ENCODE results near the gene DPF1. TPM values are rescaled to one million over a fixed set of nuclear protein-coding genes. Genes with fewer than 3 reads are reported as not detected.
A peak's percentile ranks its signal among the peaks of the same experiment; 100 is the strongest.
"Not testable (repeated sequence)": the region's sequence is repeated elsewhere in the genome, so short reads cannot be mapped to it uniquely, and the experiment has no call there.

Gene DPF1
- total RNA-seq: not detected

DNA sequence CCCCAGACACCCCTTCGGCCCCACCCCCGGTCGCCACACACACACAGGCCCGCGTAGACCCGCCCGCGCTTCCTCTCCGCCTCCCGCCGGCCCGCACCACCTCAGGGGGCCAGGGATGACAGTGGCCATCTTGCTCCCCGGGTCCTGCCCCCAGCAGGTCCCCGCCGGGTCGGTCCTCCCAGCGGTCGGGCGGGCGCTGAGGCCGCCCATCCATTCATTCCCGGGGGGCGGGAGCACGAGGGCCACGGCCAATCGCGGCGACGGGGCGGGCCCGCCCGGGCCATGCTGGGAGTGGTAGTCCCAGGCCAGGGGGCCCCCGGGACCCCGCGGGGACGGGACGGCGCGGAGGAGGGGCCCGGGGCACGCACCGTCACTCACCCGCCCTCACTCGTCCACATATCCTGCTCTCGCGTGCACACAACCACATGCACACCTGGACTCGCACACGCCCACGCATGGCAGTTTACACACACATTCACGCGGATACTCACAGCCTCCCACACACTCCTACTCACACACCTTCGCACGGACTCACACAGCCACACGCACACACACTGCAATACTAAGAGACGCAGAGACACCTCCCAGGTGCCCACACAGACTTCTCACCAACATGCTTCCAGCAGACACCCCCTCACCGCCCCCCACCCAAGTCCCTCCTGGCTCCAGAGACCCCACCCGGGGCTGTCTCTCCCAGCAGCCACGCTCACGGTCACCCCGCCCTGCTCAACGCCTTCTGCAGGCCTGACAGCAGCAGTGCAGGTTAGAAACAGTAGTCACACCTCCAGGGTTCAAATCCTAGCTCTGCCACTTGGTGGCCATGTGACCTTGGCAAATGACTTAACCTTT, at the start of gene DPF1:
TSS of gene DPF1 (minus strand) at position 209 of the 849 bp plus-strand sequence. CDS start at position 129, 80 bp downstream.
- peak; percentile 44 for ATAC-seq

DNA sequence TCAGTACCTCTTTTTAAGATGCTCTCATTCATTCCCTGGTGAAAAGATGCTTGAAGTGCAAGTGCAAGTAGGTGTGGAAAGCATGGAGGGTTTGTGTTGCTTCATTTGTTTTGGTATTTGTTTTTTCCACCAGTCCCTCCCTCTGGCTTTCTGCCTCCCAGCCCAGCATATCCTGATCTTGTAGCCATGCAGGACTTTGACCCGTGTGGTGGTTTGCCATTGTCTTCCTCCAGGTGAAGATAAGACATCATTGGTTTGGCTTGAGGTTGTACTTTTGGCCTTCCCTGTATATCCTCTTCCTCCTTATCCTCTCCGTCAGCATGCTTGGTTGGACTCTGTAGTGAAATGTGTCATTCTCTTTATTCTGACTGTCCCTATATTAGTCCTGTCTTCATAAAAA, 49.5 kb upstream of the DPF1 start:
- DNase-seq (ENCODE audit: low spot score): no peak
- ATAC-seq: peak; percentile 43

More for the DNA sequence above, at the start of gene DPF1:
- DNase-seq (ENCODE audit: low spot score): no peak

DNA sequence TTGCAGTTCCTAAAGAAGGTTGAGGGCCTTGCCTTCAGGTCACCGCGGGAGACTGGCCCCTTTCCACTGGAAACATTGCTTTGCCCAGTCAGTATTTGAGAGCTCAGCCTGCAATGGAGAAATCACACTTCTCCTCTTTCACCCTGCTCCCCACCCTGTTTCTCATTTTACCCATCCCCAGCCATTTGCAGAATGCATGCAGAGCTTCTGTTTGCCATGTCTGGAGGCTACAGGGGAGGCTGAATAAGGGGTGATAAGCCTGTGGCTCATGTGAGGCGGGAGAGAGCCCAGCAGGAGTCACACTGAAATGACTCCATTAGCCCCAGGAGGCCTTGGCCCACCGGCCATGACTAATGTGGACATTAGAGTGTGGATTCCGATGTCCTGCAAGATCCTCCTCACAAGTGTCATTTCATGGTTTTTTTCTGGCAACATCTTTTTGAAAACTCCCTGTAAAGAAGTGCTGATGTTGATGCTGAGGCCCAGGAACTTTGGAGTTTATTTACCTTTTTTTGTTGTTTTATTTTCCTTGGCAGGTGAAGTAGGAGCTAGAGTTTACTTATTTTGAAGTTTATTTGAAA, 46.7 kb upstream of the DPF1 start:
- DNase-seq (ENCODE audit: low spot score): no peak
- no peak for ATAC-seq

DNA sequence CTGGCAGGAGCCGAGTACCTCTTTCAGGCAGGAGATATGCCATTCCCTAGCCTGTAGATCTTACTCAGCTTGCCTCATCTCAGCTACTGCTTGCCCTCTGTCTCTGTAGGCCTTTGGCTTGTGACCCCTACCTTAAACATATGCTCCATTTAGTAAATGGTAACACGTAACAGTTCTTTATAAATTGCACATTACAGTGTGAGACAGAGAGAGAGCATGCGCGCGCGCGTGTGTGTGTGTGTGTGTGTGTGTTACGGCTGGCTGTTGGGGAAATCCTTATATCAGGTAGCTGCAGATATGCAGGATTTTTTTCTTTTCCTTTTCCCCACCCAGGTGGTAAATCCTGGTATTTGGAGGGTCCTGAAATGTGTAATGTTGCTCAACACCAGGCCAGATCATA, 44.5 kb upstream of the DPF1 start:
- ATAC-seq (no peak), DNase-seq (ENCODE audit: low spot score) (no peak)

DNA sequence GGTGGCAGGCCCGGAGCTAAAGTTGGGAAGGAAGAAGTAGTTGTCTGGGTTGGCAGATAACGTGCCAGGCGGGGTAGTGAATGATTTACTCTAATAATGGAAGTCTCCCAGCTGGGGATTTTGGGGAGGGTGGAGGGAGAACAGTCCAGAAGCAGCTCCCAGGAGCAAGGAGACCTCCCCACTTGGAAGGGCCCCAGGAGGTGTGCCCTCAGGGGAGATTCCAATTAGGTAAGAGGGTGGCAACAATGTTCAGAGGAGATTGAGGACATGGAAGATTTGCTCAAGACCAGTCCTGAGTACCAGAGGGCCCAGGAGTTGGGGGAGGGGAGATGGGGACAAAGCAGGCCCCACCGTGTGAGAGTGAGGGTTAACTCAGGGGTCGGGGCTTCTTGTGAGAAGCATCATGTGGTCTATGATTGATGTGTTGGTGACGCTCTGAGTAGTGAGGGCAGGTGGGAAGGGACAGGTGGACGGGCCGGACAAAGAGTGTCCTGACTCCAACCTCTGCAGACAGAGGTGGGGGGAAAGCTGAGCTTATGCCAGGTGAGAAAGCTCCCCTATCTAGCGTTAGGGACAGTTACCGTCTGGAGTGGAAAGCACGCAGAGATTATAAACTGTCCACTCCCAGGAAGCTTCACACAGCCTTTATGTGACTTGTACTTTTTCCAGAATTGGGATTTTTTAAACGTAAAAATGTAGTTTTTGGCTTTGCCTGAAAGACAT, 43.9 kb upstream of the DPF1 start:
- DNase-seq (ENCODE audit: low spot score): no peak
- ATAC-seq: peak; percentile 13

DNA sequence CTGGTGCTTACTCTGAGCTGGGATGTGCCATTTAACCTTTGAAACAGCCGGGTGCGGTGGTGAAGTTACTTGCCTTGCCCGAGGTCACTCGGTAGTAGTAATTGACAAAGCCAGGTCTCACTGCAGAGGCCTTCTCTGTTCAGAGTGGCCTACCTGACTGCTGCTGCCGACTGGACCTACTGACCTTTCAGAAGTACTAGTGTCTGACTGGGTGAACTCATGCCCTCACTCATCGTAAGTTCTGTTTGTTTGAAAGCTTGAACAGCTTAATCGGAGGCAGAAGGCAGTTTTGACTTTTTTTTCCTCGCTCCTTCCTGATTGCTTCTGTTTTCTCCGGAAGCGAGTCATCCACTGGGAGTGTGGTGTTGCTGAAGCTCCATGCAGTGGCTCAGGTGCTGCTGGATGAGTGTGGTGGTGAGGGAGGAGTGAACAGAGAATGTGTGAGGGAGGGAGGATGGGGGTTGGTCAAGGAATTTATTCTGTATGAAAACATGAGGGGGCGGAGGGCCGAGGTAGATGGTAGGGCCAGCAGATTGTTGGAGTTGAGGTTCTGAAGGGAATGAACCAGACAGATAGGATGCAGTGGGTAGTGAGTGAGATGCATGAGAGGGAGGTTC, 43.1 kb upstream of the DPF1 start:
- DNase-seq (ENCODE audit: low spot score) (no peak), ATAC-seq (peak; percentile 21)

DNA sequence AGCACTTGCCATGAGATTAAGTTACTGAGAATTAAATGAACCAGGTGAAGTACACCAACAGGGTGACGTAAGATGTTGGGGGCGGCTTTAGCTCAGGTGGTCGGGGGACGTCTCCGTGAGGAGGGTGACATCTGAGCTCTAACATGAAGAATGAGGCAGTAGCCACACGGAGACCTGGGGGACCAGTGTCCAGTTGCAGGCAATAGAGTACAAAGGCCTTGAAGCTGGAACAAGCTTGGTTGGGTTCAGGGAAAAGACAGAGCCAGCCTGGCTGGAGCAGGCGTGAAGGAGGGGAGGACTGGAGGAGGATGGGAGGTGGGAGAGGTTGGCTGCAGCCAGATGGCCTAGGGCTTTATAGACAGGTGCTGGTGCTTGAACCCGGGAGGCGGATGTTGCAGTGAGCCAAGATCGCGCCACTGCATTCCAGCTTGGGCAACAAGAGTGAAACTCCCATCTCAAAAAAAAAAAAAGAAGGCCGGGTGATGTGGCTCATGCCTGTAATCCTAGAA, 42.0 kb upstream of the DPF1 start:
- ATAC-seq (no peak), DNase-seq (ENCODE audit: low spot score) (no peak)

DNA sequence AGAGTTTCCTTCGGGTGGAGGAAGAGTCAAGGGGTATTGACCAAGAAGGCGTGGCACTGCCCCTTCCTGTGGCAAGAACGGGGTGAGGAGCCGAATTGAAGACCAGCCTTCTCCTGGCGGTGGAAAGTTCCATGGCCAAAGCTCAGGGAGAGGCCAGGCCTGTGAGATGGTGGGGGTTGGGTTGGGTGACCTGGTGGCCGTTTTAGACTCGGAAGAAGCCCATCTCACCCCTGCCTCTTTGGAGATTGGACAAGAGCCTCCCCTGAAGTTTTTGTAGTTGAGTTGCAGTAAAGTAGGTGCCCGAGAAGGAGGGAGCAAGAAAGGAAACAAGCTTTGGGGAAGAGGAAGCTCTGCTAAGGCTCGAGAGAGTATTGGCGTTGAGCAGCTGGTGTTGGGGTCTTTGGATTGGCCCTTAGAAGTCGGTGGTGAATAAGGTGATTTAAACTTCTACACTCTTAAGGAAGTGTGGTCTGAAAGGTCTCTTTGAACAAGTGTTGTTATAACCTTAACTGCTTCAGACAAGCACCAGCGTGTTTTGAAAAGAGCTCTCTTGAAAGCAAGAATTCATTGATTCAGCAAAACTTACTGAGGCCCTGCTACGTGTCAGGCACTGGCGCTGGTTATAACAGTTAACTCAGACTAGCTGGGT, 41.3 kb upstream of the DPF1 start:
- DNase-seq (ENCODE audit: low spot score): no peak
- ATAC-seq: no peak

DNA sequence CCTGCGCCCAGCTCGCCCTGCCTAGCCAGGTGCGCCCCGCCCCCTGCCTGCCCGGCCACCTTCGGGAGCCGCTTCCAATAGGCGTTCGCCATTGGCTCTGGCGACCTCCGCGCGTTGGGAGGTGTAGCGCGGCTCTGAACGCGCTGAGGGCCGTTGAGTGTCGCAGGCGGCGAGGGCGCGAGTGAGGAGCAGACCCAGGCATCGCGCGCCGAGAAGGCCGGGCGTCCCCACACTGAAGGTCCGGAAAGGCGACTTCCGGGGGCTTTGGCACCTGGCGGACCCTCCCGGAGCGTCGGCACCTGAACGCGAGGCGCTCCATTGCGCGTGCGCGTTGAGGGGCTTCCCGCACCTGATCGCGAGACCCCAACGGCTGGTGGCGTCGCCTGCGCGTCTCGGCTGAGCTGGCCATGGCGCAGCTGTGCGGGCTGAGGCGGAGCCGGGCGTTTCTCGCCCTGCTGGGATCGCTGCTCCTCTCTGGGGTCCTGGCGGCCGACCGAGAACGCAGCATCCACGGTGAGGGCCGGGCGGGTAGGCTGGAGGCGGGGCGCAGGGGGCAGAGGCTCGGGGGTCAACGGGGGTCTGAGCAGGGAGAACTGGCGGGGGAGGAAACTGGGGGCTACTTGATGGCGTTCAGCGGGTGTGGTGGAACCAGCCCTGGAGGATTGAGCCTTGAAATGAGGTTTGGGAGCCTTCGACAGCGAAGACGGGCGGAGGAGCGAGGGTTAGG, 40.6 kb upstream of the DPF1 start, which contains the start of gene SPINT2:
TSS of gene SPINT2 (plus strand) at position 88 of the 727 bp plus-strand sequence. CDS start at position 408, 320 bp downstream.
- no peak for ATAC-seq
- no peak for DNase-seq (ENCODE audit: low spot score)

DNA sequence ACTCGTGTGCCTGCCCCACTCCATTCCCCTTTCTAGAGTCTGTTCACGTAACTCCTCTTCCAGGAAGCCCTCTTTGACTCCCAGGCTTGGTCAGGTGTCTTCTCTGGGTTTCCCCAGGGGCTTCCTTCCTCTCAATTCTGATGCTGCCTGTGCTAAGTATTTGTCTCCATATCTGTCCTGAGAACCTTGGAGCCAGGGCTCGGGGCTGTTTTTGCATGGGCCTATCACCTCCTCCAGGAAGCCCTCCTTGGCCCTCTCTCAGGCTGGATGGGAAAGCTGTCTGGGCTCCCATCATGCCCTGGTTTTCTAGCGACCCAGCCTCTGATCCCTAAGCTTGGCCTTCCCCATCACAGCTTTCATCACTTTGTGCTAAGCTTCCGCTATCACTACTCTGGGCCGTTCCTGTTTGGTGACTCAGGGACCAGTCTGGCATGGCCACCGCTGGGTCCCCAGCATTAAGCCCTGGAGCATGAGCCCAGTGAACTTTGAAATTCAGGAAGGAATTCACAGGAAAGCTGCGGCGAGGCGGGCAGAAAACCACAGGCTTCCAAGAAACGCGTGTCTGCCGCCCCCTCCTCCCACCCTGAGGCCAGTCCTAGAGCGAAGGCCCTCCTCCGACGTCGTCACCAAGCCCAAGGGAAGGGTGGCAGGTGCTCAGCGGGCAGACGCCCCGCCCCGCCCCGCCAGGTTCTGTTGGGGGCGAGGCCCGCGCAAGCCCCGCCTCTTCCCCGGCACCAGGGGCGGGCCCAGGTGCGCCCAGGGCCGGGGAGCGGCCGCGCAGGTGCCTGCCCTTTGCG, 39.9 kb upstream of the DPF1 start:
- ATAC-seq (peak; percentile 85), DNase-seq (ENCODE audit: low spot score) (peak; percentile 65)

DNA sequence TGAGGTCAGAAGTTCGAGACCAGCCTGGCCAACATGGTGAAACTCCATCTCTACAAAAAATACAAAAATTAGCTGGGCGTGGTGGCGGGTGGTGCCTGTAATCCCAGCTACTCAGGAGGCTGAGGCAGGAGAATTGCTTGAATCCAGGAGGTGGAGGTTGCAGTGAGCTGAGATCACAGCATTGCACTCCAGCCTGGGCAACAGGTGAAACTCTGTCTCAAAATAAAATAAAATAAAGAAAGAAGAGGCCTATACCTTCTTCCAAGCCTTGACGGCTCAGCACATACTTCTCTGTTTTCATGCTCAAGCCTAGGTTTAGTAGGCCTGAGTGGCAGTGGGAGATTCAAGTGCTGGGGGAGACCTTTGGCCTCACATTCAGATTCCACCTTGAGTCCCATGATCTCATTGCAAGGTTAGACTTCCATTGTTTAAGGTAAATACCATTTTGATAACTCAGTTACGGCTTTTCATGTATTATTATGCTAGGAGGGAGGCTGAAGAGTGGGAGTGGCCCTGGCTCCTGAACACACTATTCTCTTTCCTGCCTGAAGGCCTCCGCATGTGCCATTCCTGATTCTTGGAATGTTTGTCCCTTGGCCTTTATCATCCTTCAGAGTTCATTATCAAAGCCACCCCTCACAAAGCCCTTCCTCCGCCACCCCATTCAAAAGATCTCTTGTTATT, 38.7 kb upstream of the DPF1 start:
- DNase-seq (ENCODE audit: low spot score): no peak
- no peak for ATAC-seq

DNA sequence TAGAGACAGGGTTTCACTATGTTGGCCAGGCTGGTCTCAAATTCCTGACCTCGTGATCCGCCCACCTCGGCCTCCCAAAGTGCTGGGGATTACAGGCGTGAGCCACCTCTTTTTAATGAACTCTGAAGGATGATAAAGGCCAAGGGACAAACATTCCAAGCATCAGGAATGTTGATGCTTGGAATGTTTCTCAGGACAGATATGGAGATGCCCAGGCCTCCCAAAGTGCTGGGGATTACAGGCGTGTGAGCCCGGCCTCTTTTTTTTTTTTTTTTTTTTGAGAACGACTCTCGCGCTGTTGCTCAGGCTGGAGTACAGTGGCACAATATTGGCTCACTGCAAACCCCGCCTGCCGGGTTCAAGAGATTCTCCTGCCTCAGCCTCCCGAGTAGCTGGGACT, 37.9 kb upstream of the DPF1 start:
- ATAC-seq; DNase-seq (ENCODE audit: low spot score): not testable (repeated sequence)

DNA sequence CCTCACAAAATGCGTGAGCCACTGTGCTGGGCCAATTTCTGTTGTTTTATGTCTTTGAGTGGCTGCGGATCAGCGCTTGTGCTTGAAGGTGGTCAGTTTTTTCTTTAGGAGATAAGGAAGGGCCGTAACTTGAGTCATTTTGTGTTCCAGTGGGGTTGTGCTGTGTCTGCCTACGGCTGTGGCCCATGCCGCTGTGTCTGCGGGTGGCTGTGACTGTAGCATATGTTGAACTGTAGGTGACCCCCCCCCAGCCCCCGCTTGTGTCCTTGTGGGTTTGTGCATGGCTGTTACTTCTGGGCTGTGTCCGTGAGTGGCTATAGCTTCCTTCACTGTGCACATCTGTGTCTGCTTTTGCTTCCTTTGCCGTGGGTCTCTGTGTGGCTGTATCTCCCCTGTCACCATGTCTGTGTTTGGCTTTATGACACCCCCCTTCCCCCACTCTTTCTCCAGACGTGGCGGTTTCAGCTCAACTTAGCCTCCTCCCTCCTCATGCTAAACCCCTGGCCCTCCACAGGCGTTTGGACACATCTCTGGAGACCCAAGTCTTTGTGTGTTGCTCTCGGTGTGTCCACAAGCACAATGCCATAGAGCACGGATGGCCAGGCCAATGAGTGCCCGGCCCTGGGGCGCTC, 31.5 kb upstream of the DPF1 start:
- no peak for DNase-seq (ENCODE audit: low spot score)
- ATAC-seq: no peak

DNA sequence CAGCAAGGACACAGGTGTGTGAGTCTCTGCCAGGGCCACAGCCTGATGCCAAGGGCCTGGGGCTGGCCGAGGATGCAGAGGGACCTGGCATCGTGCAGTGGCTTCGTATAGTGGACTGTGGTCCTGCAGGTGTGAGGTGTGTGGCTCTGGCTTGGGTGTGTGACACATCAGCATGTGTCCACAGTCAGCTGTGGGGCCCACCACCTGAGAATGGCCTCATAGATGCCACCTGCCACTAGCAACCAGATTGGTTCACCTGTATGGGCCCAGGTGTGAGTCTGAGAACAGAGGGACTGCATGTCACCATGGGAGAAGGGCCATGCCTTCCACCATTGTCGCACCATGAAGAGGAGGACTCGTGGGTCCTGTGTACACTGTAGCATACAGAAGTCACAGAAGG, 29.8 kb upstream of the DPF1 start:
- no peak for ATAC-seq
- no peak for DNase-seq (ENCODE audit: low spot score)

DNA sequence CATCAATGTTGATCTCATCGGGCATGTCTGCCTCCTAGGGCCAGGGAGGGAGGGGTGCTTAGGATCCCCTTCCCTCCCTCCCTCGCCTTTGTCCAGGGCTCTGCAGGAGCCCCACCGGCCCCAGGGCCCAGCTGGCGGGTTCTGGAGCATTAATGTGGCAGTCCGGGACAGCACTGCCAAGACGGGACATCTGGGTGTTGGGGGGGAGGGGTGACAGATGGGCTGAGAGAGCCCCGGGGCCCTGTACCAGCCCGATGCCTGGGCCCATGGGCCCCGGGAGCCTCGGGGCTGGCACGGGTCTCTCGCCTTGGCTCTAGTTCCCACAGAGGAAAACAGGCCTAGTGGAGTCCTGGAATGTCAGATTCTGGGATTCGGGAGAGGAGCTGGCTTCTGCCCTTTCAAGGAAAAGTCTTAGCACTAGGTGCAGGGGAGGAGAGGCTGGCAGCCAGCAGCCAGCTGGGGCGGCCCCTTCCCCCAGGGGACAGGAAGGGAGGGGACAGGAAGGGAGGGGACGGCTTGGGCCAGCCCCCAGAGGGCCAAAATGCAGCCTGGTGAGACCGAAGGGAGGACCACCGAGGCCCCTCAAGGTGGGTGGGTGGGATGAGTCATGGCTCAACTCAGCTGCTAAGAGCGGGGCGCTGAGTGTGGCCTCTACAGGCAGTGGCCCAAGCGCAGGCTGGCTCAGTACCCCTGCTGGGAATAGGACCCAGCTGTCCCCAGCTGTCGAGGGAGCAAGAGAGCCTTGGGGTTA, 29.1 kb upstream of the DPF1 start:
- DNase-seq (ENCODE audit: low spot score) (no peak), ATAC-seq (no peak)

DNA sequence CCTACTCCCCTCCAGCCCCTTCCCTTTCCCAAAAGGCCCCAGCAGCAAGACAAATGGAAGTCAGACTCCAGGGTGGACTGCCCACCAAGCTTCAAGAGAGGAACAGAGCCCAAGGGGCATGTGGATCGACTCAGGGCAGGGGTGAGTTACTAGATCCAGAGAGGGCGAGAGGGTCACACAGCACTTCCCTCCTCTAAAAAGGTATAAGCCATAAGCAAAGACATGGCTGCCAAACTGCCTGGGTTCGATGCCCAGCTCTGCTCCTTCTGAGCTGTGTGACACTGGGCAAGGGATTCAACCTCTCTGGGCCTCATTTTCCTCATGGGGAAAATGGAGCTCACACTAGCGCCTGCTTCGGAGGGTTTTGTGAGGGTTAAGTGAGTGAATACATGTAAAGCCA, 28.4 kb upstream of the DPF1 start:
- no peak for DNase-seq (ENCODE audit: low spot score)

DNA sequence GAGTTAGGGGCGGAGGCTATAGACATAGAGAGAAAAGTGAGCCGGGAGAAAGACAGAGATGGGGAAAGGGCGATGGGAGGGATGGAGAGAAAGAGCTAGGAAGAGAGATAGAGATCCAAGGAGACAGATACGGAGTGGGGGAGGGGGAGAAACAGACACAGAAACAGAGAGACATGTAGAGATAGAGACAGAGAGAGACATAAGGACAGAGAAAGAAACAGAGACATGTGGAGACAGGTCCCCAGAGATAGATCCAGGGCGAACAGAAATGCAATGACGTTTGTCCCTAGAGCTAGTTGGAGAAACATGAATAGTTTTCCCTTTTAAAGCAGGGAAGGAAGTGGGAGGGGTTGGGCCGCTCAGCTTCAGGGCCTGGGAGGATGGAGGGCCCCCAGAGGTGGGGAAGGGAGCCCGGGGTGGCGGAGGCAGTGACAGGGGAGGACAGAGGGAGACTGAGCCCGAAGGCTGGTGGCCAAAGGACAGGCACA, 27.6 kb upstream of the DPF1 start:
- DNase-seq (ENCODE audit: low spot score) (no peak), ATAC-seq (peak; percentile 31)

More for the DNA sequence above, 28.4 kb upstream of the DPF1 start:
- ATAC-seq: no peak

Measured in left lobe of liver (tissue), 2 donors.